Kidney tubule cell (primary cell): ENCODE results near the gene INPP1.
"Not testable (repeated sequence)": the region's sequence is repeated elsewhere in the genome, so short reads cannot be mapped to it uniquely, and the experiment has no call there.

Experiments used
- DNase-seq: peaks from one replicate; pipeline ENCODE4 v3.0.0-alpha.2; 2018; ENCODE audit warnings: low spot score

The INPP1 gene

DNA sequence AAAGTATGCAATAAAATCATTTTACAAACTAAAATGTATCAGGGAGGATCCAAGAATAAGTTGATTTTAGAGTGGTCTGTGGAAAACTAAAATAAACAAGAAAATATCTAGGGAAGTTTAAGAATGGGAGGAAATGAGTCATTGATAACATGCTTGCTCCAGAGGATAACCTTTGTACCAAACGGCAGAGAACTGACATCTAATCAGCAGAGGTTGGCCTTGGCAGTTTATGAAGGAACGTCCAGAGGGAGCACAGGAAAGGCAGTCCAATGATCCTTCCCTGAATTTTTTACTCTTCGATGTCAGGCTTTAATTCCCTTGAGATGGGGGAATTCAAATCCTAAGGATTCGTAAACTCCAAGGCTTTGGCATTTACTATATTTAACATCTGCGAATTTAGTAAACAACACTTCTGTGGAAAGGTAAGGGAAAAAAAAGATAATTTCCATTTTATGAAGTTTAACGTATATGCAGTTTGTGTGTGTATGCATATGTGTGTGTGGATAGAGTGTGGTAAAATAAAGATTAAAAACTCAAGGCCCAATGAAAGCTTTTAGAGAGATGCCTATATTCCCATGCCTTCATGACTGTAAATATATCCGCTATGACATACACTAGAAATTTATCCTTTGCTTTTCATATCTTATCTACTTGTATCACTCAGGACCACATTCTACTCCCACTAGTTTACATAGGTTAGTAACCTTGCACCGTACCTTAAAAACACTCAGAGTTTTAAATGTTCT is 8.7 kb upstream of the INPP1 start:
- peak; percentile 25 for DNase-seq

DNA sequence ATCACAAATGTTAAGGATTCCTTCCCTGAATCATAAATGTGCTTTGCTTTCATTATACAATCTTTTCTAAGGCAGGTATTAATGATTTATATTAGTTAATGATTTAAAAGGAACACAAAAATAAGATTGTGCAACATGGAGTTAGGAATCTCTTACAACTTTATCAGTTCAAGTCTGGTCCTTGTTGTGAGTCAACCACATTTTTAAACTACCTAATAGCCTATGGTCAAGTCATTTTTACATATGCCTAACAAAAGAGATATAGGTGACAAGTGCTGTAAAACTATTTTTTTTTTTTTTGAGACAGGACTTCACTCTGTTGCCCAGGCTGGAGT is 8.2 kb upstream of the INPP1 start:
- peak; percentile 44 for DNase-seq

DNA sequence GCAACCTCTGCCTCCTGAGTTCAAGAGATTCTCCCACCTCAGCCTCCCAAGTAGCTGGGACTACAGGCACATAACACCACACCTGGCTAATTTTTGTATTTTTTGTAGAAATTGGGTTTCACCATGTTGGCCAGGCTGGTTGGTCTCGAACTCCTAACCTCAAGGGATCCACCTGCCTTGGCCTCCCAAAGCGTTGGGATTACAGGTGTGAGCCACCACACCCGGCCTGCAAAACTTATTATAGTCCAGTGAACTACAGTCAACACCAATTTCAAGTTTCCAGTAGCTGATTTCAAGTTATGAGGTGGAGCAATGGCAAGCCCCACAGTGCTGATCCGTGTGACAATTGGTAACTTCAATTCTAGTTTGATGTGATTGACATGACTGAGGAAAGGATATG is 7.8 kb upstream of the INPP1 start:
- DNase-seq, result not testable (repeated sequence)

DNA sequence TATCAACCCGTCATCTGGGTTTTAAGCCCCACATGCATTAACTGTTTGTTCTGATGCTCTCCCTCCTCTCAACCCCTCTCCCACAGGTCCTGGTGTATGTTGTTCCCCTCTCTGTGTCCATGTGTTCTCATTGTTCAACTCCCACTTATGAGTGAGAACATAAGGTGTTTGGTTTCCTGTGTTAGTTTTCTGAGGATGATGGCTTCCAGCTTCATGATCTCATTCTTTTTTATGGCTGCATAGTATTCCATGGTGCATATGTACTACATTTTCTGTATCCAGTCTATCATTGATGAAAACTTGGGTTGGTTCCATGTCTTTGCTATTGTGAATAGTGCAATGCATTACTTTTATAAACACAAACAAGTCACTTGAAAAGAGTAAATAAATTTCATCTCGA is 7.0 kb upstream of the INPP1 start:
- no peak for DNase-seq

DNA sequence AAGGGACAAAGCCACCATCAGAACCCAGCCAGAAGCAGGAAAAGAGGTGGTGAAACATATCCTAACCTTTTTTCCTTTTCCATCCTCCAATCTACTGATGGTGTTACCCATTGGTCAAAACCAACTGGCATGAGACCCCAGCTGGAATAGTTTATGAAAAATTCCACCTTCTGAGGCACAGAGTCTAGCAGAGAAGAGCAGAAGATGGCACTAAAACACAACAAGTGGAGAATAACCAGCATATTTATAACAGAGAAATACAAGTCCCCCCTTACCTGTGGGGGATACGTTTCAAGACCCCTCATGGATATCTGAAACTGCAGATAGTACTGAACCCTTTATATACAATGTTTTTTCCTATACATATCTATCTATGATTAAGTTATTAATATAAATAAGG is 4.9 kb upstream of the INPP1 start:
- no peak for DNase-seq

DNA sequence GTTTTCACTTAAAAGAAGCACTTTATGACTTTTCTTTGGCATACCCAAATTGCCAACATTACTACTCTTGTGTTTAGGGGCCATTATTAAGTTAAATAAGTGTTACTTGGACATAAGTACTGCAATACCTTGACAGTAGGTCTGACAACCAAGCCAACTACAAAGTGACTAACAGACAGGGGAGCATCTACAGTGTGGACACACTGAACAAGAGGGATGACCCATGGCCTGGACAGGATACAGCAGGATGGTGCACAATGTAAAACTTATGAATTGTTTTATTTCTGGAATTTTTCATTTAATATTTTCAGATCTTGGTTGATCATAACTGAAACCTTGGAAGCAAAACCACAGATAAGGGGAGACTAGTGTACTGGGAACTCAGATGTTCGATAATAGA is 4.0 kb upstream of the INPP1 start:
- no peak for DNase-seq

GRCh38 chr2:190340369-190340768 is 3.0 kb upstream of the INPP1 start:
- DNase-seq, result peak; percentile 13

- DNase-seq, result no peak
These were observed 778 bp upstream of the INPP1 start for GRCh38 chr2:190342611-190343010.

- no peak for DNase-seq
These were observed 277 bp upstream of the INPP1 start for GRCh38 chr2:190343089-190343535.

DNA sequence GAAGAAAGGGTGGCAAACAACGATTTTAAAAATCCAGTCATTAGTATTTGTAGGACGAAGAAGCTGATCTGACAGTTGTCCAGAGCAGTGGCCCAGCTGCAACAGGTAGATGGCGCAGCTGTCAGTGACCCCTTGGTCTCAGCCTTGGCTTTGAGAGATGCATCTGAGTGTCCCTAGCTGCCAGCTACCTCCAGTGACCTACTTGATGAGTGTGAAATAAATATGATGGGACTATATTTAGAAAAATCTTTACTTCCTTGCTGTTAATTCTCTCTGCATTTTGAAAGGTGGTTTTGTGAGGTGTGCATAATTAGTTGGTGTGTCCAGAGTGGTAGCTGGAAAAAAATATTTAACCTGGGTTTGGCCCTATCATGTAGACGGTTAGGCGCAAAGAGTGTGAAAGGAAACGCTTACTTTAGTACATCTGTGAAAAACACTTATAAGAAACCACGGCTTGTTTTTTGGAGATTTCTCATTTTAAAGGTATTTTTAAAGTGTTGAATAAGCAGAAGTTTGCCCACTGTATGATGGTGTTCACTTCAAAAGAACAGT is 963 bp downstream of the INPP1 start:
- peak; percentile 58 for DNase-seq

- DNase-seq, result no peak
These were observed 7.0 kb downstream of the INPP1 start for GRCh38 chr2:190350371-190350770.

DNA sequence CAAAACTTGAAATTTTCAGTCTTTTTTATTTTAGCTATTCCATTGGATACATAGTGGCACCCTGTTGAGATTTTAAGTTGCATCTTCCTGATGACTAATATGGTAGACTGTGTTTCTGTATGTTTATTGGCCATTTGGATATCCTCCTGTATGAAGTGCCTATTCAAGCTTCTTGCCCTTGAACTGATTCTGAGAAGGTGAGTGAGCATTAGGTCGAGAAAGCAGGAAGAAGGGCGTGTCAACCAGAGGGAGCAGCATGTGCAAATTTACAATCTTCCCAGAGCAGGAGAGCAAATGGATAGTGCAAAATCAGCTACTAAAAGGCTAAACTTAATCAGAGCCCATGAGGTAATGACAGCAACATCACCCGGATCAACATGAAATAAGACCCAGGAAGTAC is 8.6 kb downstream of the INPP1 start:
- no peak for DNase-seq

- DNase-seq, result no peak
These were observed 9.5 kb downstream of the INPP1 start for GRCh38 chr2:190352668-190353536.

GRCh38 chr2:190353537-190353899 is 10.1 kb downstream of the INPP1 start:
- no peak for DNase-seq

GRCh38 chr2:190354003-190354690 is 10.8 kb downstream of the INPP1 start:
- DNase-seq, result no peak

DNA sequence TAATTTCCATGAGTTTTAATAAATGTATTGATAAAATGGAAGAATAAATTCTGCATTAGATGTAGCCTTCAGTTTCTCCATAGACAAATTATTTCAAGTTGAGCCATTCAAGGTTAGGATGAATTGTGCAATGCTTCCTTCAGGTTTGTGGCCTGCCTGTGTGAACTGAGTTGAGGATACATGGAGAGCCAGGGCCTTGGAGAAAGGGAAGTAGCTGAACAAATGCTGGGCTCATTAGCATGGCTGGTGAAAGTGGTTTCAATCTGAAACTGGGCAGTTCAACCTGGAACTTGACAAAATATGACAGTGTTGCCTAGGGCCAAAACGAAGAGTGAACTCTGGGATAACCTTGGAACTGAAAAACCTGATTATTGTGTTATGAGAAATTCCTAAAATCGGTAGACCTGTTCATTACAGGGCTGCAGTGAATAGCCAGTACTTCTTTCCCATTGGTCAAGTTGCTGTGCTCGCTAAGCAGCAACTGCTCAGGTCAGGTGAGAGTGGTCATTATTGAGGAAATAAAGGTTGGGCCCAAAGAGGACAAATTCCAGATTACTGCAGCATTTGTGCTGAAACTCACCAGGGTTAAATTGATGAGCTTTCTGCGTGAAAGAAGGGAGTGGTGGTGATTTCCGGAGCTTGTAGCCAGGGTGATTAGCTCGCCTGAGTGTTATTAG is 12.7 kb downstream of the INPP1 start:
- DNase-seq, result no peak

DNA sequence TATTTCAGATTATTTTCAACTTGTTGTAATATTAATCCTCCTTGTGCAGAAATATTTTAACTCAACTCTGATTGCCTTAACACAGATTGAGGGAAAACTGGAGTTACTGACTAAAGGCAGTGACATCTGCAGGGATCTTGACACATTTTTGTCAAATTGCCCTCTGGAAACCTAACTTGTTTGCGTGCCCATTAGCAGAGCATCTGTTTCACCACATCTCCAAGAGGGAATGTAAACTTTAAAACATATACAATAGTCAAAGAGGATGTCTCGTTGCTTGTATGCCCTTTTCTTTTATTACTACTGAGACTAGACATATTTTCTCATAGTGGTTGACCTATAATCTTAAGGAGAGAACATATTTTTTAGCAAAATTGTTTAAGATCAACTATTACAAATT is 14.2 kb downstream of the INPP1 start:
- no peak for DNase-seq

DNA sequence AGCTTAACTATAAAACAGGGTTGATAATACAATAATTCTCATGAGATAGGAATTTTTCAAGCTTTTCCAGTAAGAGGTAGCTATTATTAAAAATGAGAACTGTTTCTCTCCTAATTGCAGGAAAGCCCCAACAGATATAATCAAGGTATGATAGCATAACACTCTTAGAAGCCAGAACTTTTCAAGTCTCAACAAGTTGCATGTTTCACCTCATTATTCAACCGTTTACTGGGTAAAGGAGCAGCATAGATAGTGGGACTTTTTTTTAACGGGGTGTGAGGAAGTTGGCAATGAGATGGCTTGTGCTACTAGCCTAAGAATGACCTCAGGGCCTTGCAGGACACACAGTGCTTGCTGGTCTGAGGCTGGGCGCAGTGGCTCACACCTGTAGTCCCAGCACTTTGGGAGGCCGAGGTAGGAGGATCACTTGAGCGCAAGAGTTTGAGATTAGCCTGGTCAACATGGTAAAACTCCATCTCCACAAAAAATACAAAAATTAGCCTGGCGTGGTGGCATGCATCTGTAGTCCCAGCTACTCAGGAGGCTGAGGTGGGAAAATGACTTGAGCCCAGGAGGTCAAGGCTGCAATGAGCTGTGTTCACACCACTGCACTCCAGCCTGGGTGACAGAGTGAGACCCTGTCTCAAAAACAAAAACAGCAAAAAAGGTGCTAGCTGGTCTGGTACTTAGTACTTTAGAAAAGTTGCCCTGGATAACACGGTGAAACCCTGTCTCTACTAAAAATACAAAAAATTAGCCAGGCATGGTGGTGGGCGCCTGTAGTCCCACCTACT is 15.5 kb downstream of the INPP1 start:
- DNase-seq, result not testable (repeated sequence)

- no peak for DNase-seq
These were observed 17.2 kb downstream of the INPP1 start for GRCh38 chr2:190360561-190360960.

DNA sequence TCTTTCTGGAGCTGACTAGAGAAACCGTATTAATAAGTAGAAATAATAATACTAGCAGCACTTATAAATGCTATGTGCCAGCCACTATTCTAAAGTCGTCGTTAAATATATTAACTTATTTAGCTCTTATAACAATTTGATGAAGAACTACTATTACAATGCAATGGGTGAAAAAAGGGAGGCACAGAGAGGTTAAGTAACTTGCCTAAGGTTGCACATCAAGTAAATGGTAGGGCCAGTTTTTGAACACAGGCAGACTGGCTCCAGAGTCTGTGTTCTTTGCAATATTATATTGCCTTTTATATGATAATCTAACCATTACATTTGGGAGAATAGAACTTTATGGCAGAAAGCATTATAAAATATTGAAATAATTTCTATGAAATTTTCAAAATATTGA is 17.6 kb downstream of the INPP1 start:
- no peak for DNase-seq

- no peak for DNase-seq
These were observed 18.2 kb downstream of the INPP1 start for GRCh38 chr2:190361572-190361971.
